OCI-LY1 (cell line): ENCODE data around the gene TANGO6.

Experiments used
- H2AFZ ChIP-seq: fragments of 200-600 bp; sonication (generic), shearing (Covaris generic); 2 replicates; pipeline ENCODE4 v1.6.0; 2014; ENCODE audit warnings: antibody characterized with exemption, mild to moderate bottlenecking, low read length
- H3F3A ChIP-seq: fragments of 200-600 bp; sonication (generic), shearing (Covaris generic); 2 replicates; pipeline ENCODE4 v1.6.0; 2014; ENCODE audit warnings: mild to moderate bottlenecking, antibody characterized with exemption, low read length, moderate library complexity; ENCODE audit not compliant: insufficient read depth
- H3K27ac ChIP-seq: fragments of 200-600 bp; sonication (generic); 2 replicates; pipeline ENCODE4 v1.5.1; 2014; ENCODE audit warnings: low read length, mixed run types, mild to moderate bottlenecking, low read depth; ENCODE audit not compliant: poor library complexity, severe bottlenecking
- H3K27me3 ChIP-seq: fragments of 200-600 bp; sonication (generic); 2 replicates; pipeline ENCODE4 v1.6.0; 2014; ENCODE audit warnings: antibody characterized with exemption, mild to moderate bottlenecking, low read length, moderate library complexity; ENCODE audit not compliant: insufficient read depth
- H3K36me3 ChIP-seq: fragments of 200-600 bp; sonication (generic); 2 replicates; pipeline ENCODE4 v1.6.1; 2014; ENCODE audit warnings: mild to moderate bottlenecking, antibody characterized with exemption, low read length, moderate library complexity, mixed read lengths; ENCODE audit not compliant: insufficient read depth
- H3K4me1 ChIP-seq: fragments of 200-600 bp; sonication (generic); 2 replicates; pipeline ENCODE4 v1.5.1; 2014; ENCODE audit warnings: mild to moderate bottlenecking, low read length, moderate library complexity; ENCODE audit not compliant: insufficient read depth, severe bottlenecking
- H3K4me2 ChIP-seq: fragments of 200-600 bp; sonication (generic), shearing (Covaris generic); 2 replicates; pipeline ENCODE4 v1.6.1; 2014; ENCODE audit warnings: low read length
- H3K4me3 ChIP-seq: fragments of 200-600 bp; sonication (generic); 2 replicates; pipeline ENCODE4 v1.5.1; 2014; ENCODE audit warnings: low read length, low read depth, mild to moderate bottlenecking, mixed read lengths; ENCODE audit not compliant: poor library complexity, severe bottlenecking
- H3K79me2 ChIP-seq: fragments of 200-600 bp; shearing (Covaris generic); 2 replicates; pipeline ENCODE4 v1.6.1; 2016; ENCODE audit warnings: mixed run types, low read length, mixed read lengths; ENCODE audit not compliant: insufficient read depth
- H3K9ac ChIP-seq: fragments of 200-600 bp; sonication (generic), shearing (Covaris generic); 2 replicates; pipeline ENCODE4 v1.6.1; 2014; ENCODE audit warnings: mild to moderate bottlenecking, low read length, mixed read lengths
- H3K9me2 ChIP-seq: fragments of 200-600 bp; sonication (generic), shearing (Covaris generic); 2 replicates; pipeline ENCODE4 v1.6.1; 2014; ENCODE audit warnings: low read depth, mild to moderate bottlenecking, low read length, mixed read lengths
- H3K9me3 ChIP-seq: fragments of 200-600 bp; shearing (Covaris generic); 2 replicates; pipeline ENCODE4 v1.6.1; 2014; ENCODE audit warnings: low read length, mixed read lengths
- H4K20me1 ChIP-seq: fragments of 200-600 bp; sonication (generic), shearing (Covaris generic); 2 replicates; pipeline ENCODE4 v1.6.0; 2016; ENCODE audit warnings: mild to moderate bottlenecking, low read length; ENCODE audit not compliant: insufficient read depth
- EZH2 ChIP-seq: fragments of 200-600 bp; sonication (generic), shearing (Covaris generic); IDR thresholded peaks from 2 replicates; pipeline ENCODE4 v1.8.0; 2017; ENCODE audit warnings: borderline replicate concordance, mixed run types, mild to moderate bottlenecking, antibody characterized with exemption, low read length, moderate library complexity, mixed read lengths
- TF ChIP-seq, protein P1 (sequence below): fragments of 200-600 bp; sonication (generic), shearing (Covaris generic); IDR thresholded peaks from 2 replicates; pipeline ENCODE4 v1.5.1; 2017; ENCODE audit warnings: mild to moderate bottlenecking, antibody characterized with exemption, low read length, moderate library complexity, mixed read lengths

The TANGO6 gene

DNA sequence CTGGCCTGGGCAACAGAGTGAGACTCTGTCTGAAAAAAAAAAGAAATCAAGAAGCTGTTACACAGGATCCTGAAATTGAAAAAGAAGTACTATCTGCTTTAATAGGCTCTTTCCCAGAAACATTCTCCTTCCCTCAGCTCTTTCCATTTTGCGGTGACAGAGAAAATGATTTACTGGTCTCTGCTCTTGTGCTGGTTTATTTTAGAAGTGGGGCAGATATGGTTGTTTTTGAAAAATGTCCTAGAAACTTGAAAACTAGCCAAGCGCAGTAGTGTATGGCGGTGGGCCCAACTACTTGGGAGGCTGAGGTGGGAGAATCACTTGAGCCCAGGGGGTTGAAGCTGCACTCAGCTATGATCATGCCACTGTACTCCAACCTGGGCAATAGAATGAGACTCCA is 28.8 kb upstream of the TANGO6 start:
- no peak for TF ChIP-seq EZH2
- TF ChIP-seq, protein P1, sequence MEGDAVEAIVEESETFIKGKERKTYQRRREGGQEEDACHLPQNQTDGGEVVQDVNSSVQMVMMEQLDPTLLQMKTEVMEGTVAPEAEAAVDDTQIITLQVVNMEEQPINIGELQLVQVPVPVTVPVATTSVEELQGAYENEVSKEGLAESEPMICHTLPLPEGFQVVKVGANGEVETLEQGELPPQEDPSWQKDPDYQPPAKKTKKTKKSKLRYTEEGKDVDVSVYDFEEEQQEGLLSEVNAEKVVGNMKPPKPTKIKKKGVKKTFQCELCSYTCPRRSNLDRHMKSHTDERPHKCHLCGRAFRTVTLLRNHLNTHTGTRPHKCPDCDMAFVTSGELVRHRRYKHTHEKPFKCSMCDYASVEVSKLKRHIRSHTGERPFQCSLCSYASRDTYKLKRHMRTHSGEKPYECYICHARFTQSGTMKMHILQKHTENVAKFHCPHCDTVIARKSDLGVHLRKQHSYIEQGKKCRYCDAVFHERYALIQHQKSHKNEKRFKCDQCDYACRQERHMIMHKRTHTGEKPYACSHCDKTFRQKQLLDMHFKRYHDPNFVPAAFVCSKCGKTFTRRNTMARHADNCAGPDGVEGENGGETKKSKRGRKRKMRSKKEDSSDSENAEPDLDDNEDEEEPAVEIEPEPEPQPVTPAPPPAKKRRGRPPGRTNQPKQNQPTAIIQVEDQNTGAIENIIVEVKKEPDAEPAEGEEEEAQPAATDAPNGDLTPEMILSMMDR = no peak
- no peaks in the 10 kb centered on the region for H3K9me2 ChIP-seq
- no peak overlapping the region for H3K9ac ChIP-seq
- H3K36me3 ChIP-seq = no peaks in the 10 kb centered on the region
- no peaks in the 10 kb centered on the region for H3K4me1 ChIP-seq
- H3K9me3 ChIP-seq = no peaks in the 10 kb centered on the region
- no peak overlapping the region for H3K4me2 ChIP-seq
- H3K79me2 ChIP-seq = no peaks in the 10 kb centered on the region
- H3K27me3 ChIP-seq = no peaks in the 10 kb centered on the region; the same call in 1 of the 2 replicates
- H3K4me3 ChIP-seq = no peak overlapping the region
- no peaks in the 10 kb centered on the region for H3F3A ChIP-seq
- no peak overlapping the region for H2AFZ ChIP-seq
- H3K27ac ChIP-seq = no peak overlapping the region
- H4K20me1 ChIP-seq = no peaks in the 10 kb centered on the region

DNA sequence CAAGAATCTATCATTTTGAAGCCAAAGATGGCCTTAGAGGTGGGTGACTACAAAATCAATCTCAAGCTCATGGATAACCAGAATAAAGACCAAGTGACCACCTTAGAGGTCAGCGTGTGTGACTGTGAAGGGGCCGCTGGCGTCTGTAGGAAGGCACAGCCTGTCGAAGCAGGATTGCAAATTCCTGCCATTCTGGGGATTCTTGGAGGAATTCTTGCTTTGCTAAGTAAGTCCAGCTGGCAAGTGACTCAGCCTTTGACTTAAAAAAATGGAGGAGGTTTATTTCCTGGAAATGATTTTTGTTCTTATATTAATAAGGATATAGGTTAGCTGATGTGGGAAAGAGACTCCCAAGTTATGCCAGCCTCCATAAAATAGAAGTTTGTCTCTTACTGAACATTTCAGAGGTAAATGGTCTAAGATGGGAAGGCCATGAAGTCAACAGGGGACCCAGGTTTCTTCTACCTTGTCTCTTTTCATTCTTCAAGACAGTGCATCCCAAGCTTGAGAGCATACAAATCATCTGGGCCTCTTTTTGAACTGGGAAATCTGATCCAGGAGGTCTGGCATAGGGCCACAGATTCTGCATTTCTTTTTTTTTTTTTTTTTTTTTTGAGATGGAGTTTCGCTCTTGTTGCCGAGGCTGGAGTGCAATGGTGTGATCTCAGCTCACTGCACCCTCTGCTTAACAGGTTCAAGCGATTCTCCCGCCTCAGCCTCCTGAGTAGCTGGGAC is 19.8 kb upstream of the TANGO6 start:
- H3K79me2 ChIP-seq = no peaks in the 10 kb centered on the region
- no peaks in the 10 kb centered on the region for H3K9me3 ChIP-seq
- H3K36me3 ChIP-seq = no peaks in the 10 kb centered on the region
- no peak overlapping the region for H3K4me3 ChIP-seq
- no peaks in the 10 kb centered on the region for H3K9me2 ChIP-seq
- no peak overlapping the region for H3K27ac ChIP-seq
- no peaks in the 10 kb centered on the region for H3F3A ChIP-seq
- no peaks in the 10 kb centered on the region for H3K4me1 ChIP-seq
- H3K27me3 ChIP-seq = peaks cover 4% of the 10 kb centered on the region; the same call in 1 of the 2 replicates
- no peaks in the 10 kb centered on the region for H4K20me1 ChIP-seq
- H2AFZ ChIP-seq = no peak overlapping the region
- H3K9ac ChIP-seq = no peak overlapping the region
- no peak overlapping the region for H3K4me2 ChIP-seq
- no peak for TF ChIP-seq EZH2
- TF ChIP-seq, protein P1 = no peak

DNA sequence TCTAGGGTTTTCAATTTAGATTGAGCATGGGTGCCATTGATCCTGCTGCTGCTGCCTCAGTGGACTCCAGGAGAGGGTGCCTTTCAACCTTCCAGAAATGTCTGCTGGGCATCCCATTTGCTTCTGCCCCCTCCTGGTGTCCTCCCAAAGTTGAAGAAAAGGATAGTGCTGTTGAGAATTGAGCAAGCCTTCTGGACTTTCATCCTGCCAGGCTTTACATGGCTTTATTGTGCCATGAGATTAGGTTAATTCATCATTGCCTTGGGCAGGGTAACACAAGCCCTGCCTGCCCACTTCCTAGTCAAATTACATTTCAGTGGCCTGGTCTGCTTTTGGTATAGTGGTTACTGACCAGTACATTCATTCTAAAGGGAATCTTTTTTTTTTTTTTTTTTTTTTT is 17.9 kb upstream of the TANGO6 start:
- Histone ChIP-seq H3K9me2 (no peaks in the 10 kb centered on the region), H3K27me3 (peaks cover 4% of the 10 kb centered on the region; the same call in 1 of the 2 replicates), H3K4me3 (no peak overlapping the region), H2AFZ (no peak overlapping the region), H3K9ac (no peak overlapping the region), H3K27ac (no peak overlapping the region), H3K4me1 (no peaks in the 10 kb centered on the region), H3K79me2 (no peaks in the 10 kb centered on the region), H3K9me3 (no peaks in the 10 kb centered on the region), H3K36me3 (no peaks in the 10 kb centered on the region), H3F3A (no peaks in the 10 kb centered on the region), H3K4me2 (no peak overlapping the region), H4K20me1 (no peaks in the 10 kb centered on the region)
- no peak for TF ChIP-seq EZH2
- TF ChIP-seq, protein P1 = no peak
